Small intestine (tissue), 7 donors: ENCODE data around the gene FBXW7. TPM values are rescaled to one million over a fixed set of nuclear protein-coding genes. Genes with fewer than 3 reads are reported as not detected.

Experiments used
- DNase-seq, 2 donors: peaks; one replicate each; pipeline versions ENCODE4 v3.0.0 to v3.0.0-alpha.2; 2013
- FAIRE-seq: peaks from 2 replicates; lab custom pipeline; 2012; peaks lifted over from hg19 to GRCh38; lab: Jason Lieb, UNC
- H3K27ac ChIP-seq, 3 donors: one replicate each; pipeline ENCODE4 v1.5.1; 2013; ENCODE audit warnings: low read length in 2 of 3, mild to moderate bottlenecking in 2 of 3, control low read depth in 1 of 3, inconsistent platforms in 1 of 3, low read depth in 1 of 3, moderate library complexity in 1 of 3
- H3K27me3 ChIP-seq, 3 donors: one replicate each; pipeline ENCODE4 v1.6.1; 2013; ENCODE audit warnings: low read length in 3 of 3, inconsistent platforms in 1 of 3; ENCODE audit not compliant: control insufficient read depth in 3 of 3, insufficient read depth in 3 of 3
- H3K36me3 ChIP-seq, 3 donors: one replicate each; pipeline ENCODE4 v1.6.1; 2013; ENCODE audit warnings: low read length in 3 of 3, inconsistent platforms in 1 of 3, low read depth in 1 of 3, mild to moderate bottlenecking in 1 of 3, moderate library complexity in 1 of 3; ENCODE audit not compliant: control insufficient read depth in 3 of 3, insufficient read depth in 2 of 3
- H3K4me1 ChIP-seq, 3 donors: one replicate each; pipeline ENCODE4 v1.6.1; 2013; ENCODE audit warnings: low read length in 2 of 3, inconsistent platforms in 1 of 3, low read depth in 1 of 3, mild to moderate bottlenecking in 1 of 3, moderate library complexity in 1 of 3; ENCODE audit not compliant: control insufficient read depth in 3 of 3, insufficient read depth in 2 of 3
- H3K4me3 ChIP-seq, 3 donors: one replicate each; pipeline ENCODE4 v1.5.1; 2013; ENCODE audit warnings: low read length in 3 of 3, control low read depth in 1 of 3, inconsistent platforms in 1 of 3, low read depth in 1 of 3, mild to moderate bottlenecking in 1 of 3, moderate library complexity in 1 of 3
- H3K9me3 ChIP-seq, 2 donors: one replicate each; pipeline ENCODE4 v1.6.1; 2013; ENCODE audit warnings: low read depth in 1 of 2, low read length in 1 of 2; ENCODE audit not compliant: control insufficient read depth in 2 of 2, insufficient read depth in 1 of 2
- WGBS, 3 donors: extraction: QIAGEN DNeasy Blood & Tissue Kit; methylation state at CpG; one replicate each; pipeline ENCODE4 v1.1.7; 2013; 5-methylcytosine and 5-hydroxymethylcytosine counted together
- polyA plus RNA-seq, 4 donors: library from polyadenylated mRNA; stranded (reverse) in 3 of 4; unstranded in 1 of 4; fragments of 200-250 nt in 3 of 4; fragments of 120-200 nt in 1 of 4; gene quantifications; one replicate each; pipeline versions ENCODE4 v1.2.1 to v1.2.3, GENCODE V29; 2013
- donor health status: healthy with polysubstance abuse.
- donor health status: control.
- donor health status: control.
- donor health status: Bipolar disorder and iron deficiency.
- donor health status: healthy.

Gene FBXW7
- polyA plus RNA-seq, 4 donors, result 7.4 to 18.1 (median 8.7) TPM

DNA sequence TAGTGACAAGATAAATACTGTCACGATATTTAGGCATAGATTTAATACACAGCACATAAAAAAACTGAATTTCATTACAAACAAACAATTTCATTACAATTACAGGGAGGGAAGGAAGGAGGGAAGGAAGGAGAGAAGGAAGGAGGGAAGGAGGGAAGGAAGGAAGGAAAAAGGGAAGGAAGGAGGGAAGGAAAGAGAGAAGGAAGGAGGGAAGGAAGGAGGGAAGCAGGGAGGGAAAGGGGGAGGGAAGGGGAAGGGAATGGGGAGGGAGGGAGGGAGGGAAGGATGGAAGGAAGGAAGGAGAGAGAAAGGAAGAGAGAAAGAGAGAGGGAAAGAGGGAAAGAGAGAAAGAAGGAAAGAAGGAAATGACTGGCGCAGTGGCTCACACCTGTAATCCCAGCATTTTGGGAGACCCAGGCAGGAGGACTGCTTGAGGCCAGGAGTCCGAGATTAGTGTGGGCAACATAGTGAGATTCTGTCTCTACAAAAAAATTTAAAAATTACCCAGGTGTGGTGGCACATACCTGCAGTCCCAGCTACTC lies 64.6 kb downstream of the FBXW7 start:
- Histone ChIP-seq H3K36me3 (no peaks in the 10 kb centered on the region), H3K4me1 (no peaks in the 10 kb centered on the region), H3K27ac (no peak overlapping the region), H3K9me3 (no peaks in the 10 kb centered on the region), H3K4me3 (no peak overlapping the region), H3K27me3 (no peaks in the 10 kb centered on the region)
- WGBS, 3 donors, result 94 to 96% (median 96%) methylated on average over 3 of the region's 3 CpGs
- DNase-seq (no peak), FAIRE-seq (no peak)

DNA sequence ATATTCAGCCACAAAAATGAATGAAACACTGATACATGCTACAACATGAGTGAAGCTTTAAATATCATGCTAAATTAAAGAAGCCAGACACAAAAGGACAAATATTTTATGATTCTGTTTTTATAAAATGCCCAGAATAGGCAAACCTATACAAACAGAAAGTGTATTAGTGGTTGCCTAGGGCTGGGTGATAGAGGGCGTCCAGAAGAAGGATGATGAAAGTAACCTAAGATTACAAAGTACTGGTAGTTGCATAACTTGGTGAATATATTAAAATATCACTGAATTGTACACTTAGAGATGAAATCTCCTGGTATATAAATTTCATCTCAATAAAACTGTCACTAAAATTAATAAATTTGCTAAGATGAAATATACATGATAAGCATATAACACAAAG lies 67.5 kb downstream of the FBXW7 start:
- DNase-seq, result no peak
- Histone ChIP-seq H3K36me3 (no peaks in the 10 kb centered on the region), H3K4me1 (no peaks in the 10 kb centered on the region), H3K9me3 (no peaks in the 10 kb centered on the region), H3K27me3 (no peaks in the 10 kb centered on the region), H3K27ac (no peak overlapping the region), H3K4me3 (no peak overlapping the region)
- WGBS, 3 donors, result 81 to 89% (median 88%) methylated on average over 1 of the region's 1 CpG
- no peak for FAIRE-seq

DNA sequence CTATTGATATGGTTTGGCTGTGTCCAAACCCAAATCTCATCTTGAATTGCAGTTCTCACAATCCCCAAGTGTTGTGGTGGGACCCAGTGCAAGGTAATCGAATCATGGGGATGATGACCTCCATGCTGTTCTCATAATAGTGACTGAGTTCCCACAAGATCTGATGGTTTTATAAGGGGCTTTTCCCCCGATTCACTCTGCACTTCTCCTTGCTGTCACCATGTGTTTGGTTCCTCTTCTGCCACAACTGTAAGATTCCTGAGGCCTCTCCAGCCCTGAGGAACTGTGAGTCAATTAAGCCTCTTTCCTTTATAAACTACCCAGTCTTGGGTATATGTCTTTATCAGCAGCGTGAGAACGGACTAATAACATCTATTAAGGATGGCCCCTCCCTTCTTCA lies 68.8 kb downstream of the FBXW7 start:
- FAIRE-seq (no peak), DNase-seq (no peak)
- no peak overlapping the region for H3K27ac ChIP-seq
- no peak overlapping the region for H3K4me3 ChIP-seq
- H3K9me3 ChIP-seq, result no peaks in the 10 kb centered on the region
- no peaks in the 10 kb centered on the region for H3K36me3 ChIP-seq
- peaks cover 0 to 1% (median 0%) of the 10 kb centered on the region in 3 donors for H3K4me1 ChIP-seq
- H3K27me3 ChIP-seq, result no peaks in the 10 kb centered on the region
- 78 to 90% (median 87%) methylated on average over 4 of the region's 4 CpGs for WGBS, 3 donors

- DNase-seq (peak in 1 of 2 donors; percentile 18), FAIRE-seq (no peak)
- no peak overlapping the region for H3K27ac ChIP-seq
- no peaks in the 10 kb centered on the region for H3K9me3 ChIP-seq
- no peaks in the 10 kb centered on the region for H3K27me3 ChIP-seq
- WGBS, 3 donors, result 51 to 55% (median 54%) methylated on average over 5 of the region's 5 CpGs
- H3K36me3 ChIP-seq, result no peaks in the 10 kb centered on the region
- H3K4me3 ChIP-seq, result no peak overlapping the region
- peaks cover 0 to 4% (median 0%) of the 10 kb centered on the region in 3 donors for H3K4me1 ChIP-seq
Observed at GRCh38 chr4:152464030-152464823, 71.7 kb downstream of the FBXW7 start.

DNA sequence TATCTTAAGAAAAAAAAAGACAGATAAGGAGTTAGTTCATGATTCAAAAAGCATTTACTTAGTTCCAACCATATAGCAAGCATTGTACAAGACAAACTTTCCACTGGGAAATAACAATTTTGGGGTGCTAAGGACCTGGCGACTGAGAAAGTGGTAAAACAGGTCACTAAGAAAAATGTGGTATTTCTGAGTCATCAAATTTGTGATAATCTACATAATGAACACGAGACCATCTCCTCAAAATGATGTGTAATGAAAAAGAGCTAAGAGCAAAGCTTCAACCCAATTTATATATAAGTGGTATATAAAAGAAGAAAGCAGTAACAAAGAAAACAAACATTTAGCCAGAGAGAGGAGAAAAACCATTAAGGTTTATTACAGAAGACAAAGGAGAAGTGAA lies 72.3 kb downstream of the FBXW7 start:
- Histone ChIP-seq H3K4me3 (no peak overlapping the region), H3K36me3 (no peaks in the 10 kb centered on the region), H3K27me3 (no peaks in the 10 kb centered on the region), H3K27ac (no peak overlapping the region), H3K9me3 (no peaks in the 10 kb centered on the region), H3K4me1 (peaks cover 0 to 8% (median 0%) of the 10 kb centered on the region in 3 donors)
- FAIRE-seq, result no peak
- 82 to 96% (median 85%) methylated on average over 2 of the region's 2 CpGs for WGBS, 3 donors
- no peak for DNase-seq

GRCh38 chr4:152462695-152463094 lies 73.2 kb downstream of the FBXW7 start:
- FAIRE-seq (no peak), DNase-seq (no peak)
- no peaks in the 10 kb centered on the region for H3K9me3 ChIP-seq
- 77 to 93% (median 89%) methylated on average over 1 of the region's 1 CpG for WGBS, 3 donors
- H3K27me3 ChIP-seq, result no peaks in the 10 kb centered on the region
- H3K36me3 ChIP-seq, result no peaks in the 10 kb centered on the region
- peaks cover 0 to 10% (median 0%) of the 10 kb centered on the region in 3 donors for H3K4me1 ChIP-seq
- no peak overlapping the region for H3K27ac ChIP-seq
- H3K4me3 ChIP-seq, result no peak overlapping the region

DNA sequence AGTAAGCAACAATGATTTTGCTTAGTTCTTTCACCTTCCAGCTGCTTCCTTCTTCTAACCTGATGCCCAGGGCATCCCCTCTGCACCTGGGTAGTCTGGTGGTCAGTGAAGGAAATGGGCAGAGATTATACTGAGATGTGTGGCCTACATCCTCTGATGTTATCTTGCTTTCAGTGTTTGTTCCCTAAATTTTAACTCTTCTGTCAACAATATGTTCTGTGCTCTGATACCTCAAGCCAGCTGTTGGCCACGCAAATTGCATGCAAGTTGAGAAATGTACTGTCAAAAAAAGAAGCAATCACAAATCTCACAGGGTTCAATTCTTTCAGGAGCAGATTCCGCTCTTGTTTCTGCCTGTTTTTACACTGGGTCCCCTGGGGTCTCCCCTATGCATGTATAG lies 73.8 kb downstream of the FBXW7 start:
- WGBS, 3 donors, result 89 to 92% (median 91%) methylated on average over 2 of the region's 2 CpGs
- H3K36me3 ChIP-seq, result no peaks in the 10 kb centered on the region
- H3K27me3 ChIP-seq, result no peaks in the 10 kb centered on the region
- no peak for FAIRE-seq
- no peak for DNase-seq
- no peaks in the 10 kb centered on the region for H3K9me3 ChIP-seq
- peaks cover 0 to 10% (median 0%) of the 10 kb centered on the region in 3 donors for H3K4me1 ChIP-seq
- H3K27ac ChIP-seq, result peak overlapping the region in 1 of 3 donors; percentile 68
- H3K4me3 ChIP-seq, result no peak overlapping the region

- Histone ChIP-seq H3K4me3 (no peak overlapping the region), H3K4me1 (peaks cover 0 to 10% (median 0%) of the 10 kb centered on the region in 3 donors), H3K27ac (no peak overlapping the region), H3K9me3 (no peaks in the 10 kb centered on the region), H3K36me3 (no peaks in the 10 kb centered on the region), H3K27me3 (no peaks in the 10 kb centered on the region)
- DNase-seq (no peak), FAIRE-seq (no peak)
- 71 to 97% (median 91%) methylated on average over 1 of the region's 1 CpG for WGBS, 3 donors
Observed at GRCh38 chr4:152460488-152460887, 75.4 kb downstream of the FBXW7 start.
